Thoracic aorta (tissue), 2 donors: Measurements from ENCODE around the gene ANAPC2. TPM values are rescaled to one million over a fixed set of nuclear protein-coding genes. Genes with fewer than 3 reads are reported as not detected.

Experiments
- ATAC-seq: fragments of 150-250 bp; one replicate; pipeline ENCODE4 v1.8.0; 2017; ENCODE audit warnings: low read depth; ENCODE audit not compliant: insufficient number of reproducible peaks, low FRiP score
- DNase-seq: peaks from one replicate; pipeline ENCODE4 v3.0.0-alpha.2; 2020; ENCODE audit warnings: low spot score
- H3K27ac ChIP-seq, 2 donors: fragments of 200-600 bp; sonication (generic); 1 replicate in 1 of 2; 2 replicates in 1 of 2; pipeline ENCODE4 v1.5.1; 2016; ENCODE audit warnings: mild to moderate bottlenecking in 2 of 2, moderate library complexity in 2 of 2
- H3K27me3 ChIP-seq: fragments of 200-600 bp; sonication (generic); replicated peaks from 2 replicates; pipeline ENCODE4 v1.6.0; 2016; ENCODE audit warnings: mild to moderate bottlenecking; ENCODE audit not compliant: insufficient read depth
- H3K36me3 ChIP-seq: fragments of 200-600 bp; sonication (generic); one replicate; pipeline ENCODE4 v1.5.1; 2016
- H3K4me1 ChIP-seq, 2 donors: fragments of 200-600 bp; sonication (generic); 1 replicate in 1 of 2; 2 replicates in 1 of 2; pipeline versions ENCODE4 v1.5.1 to v1.6.0; 2016; ENCODE audit warnings: low read depth in 2 of 2, mild to moderate bottlenecking in 1 of 2; ENCODE audit not compliant: control insufficient read depth in 1 of 2
- H3K4me3 ChIP-seq: fragments of 200-600 bp; sonication (generic); 2 replicates; pipeline ENCODE4 v1.5.1; 2016; ENCODE audit warnings: mild to moderate bottlenecking
- H3K9me3 ChIP-seq: fragments of 200-600 bp; sonication (generic); 2 replicates; pipeline ENCODE4 v1.5.1; 2016
- total RNA-seq, 2 donors: library from RNA; depleted of rRNA; stranded (reverse); fragments of >200 nt; gene quantifications; one replicate each; pipeline versions ENCODE4 v1.1.0 to v1.2.3, GENCODE V29; 2016
- TF ChIP-seq, protein P1 (sequence below): fragments of 200-600 bp; sonication (generic); IDR thresholded peaks from one replicate; pipeline ENCODE4 v1.5.1; 2019; ENCODE audit warnings: antibody characterized with exemption

The ANAPC2 gene
- total RNA-seq, 2 donors from 2014 or later: 25.2 to 43.0 TPM

DNA sequence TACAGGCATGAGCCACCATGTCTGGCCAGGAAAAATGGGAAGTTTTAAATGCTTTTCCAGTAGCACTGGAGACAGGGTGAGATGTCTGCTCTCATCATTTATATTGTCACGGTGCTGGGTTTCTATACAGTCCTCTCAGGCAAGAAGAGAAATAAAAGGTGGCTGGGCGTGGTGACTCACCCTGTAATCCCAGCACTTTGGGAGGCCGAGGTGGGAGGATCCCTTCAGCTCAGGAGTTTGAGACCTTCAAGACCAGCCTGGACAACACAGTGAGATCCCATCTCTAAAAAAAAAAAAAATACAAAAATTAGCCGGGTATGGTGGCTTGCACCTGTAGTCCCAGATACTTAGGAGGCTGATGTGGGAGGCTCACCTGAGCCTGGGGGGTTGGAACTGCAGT lies 54.2 kb downstream of the ANAPC2 start:
- H3K27me3 ChIP-seq: peaks cover 16% of the 10 kb centered on the region
- H3K36me3 ChIP-seq: no peaks in the 10 kb centered on the region
- H3K4me3 ChIP-seq: no peak overlapping the region
- no peak for ATAC-seq
- H3K9me3 ChIP-seq: peaks cover 6% of the 10 kb centered on the region
- H3K27ac ChIP-seq: no peak overlapping the region
- DNase-seq: no peak
- TF ChIP-seq, protein P1, sequence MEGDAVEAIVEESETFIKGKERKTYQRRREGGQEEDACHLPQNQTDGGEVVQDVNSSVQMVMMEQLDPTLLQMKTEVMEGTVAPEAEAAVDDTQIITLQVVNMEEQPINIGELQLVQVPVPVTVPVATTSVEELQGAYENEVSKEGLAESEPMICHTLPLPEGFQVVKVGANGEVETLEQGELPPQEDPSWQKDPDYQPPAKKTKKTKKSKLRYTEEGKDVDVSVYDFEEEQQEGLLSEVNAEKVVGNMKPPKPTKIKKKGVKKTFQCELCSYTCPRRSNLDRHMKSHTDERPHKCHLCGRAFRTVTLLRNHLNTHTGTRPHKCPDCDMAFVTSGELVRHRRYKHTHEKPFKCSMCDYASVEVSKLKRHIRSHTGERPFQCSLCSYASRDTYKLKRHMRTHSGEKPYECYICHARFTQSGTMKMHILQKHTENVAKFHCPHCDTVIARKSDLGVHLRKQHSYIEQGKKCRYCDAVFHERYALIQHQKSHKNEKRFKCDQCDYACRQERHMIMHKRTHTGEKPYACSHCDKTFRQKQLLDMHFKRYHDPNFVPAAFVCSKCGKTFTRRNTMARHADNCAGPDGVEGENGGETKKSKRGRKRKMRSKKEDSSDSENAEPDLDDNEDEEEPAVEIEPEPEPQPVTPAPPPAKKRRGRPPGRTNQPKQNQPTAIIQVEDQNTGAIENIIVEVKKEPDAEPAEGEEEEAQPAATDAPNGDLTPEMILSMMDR: no peak
- H3K4me1 ChIP-seq: peaks cover 0 to 12% of the 10 kb centered on the region in 2 donors

DNA sequence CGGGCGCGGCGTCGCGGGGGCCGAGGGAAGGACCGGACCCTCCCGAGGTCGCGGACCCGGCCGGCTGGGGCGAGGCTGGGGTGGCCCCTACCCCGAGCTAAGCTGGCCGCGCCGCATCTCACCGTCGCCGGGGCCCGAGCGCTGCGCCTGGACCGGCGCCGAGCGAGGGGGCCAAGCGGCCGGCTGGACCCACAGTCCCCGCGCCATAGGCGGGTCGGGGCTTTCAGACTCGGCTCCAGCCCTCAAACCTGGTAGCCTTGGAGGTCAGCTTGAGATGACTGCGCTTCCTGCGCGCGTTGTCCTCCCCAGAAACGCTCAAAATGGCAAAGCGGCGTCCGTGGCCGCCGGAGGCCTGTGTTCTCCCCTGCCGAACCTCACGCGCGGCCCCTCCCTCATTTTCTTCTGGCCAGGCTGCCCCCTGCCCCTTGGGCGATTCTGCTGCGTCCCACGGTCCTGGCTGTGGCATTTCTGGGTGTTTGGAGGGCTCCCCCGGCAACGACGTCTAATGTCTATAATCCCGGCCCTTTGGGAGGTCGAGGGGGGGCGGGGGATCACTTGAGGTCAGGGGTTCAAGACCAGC lies 58.1 kb downstream of the ANAPC2 start:
- H3K4me1 ChIP-seq: peaks cover 18 to 33% of the 10 kb centered on the region in 2 donors
- TF ChIP-seq, protein P1: no peak
- H3K4me3 ChIP-seq: peak overlapping the region; percentile 89
- H3K27me3 ChIP-seq: no peaks in the 10 kb centered on the region
- no peak overlapping the region for H3K27ac ChIP-seq
- peaks cover 6% of the 10 kb centered on the region for H3K9me3 ChIP-seq
- ATAC-seq (no peak), DNase-seq (no peak)
- no peaks in the 10 kb centered on the region for H3K36me3 ChIP-seq

GRCh38 chr9:137129456-137130175 lies 58.7 kb downstream of the ANAPC2 start:
- Histone ChIP-seq H3K9me3 (peaks cover 6% of the 10 kb centered on the region), H3K27me3 (no peaks in the 10 kb centered on the region), H3K36me3 (no peaks in the 10 kb centered on the region), H3K4me3 (peak overlapping the region; percentile 89), H3K4me1 (peaks cover 18 to 33% of the 10 kb centered on the region in 2 donors), H3K27ac (peak overlapping the region in 1 of 2 donors; percentile 25)
- peak; percentile 56 for ATAC-seq
- peak; percentile 35 for DNase-seq
- TF ChIP-seq, protein P1: no peak

DNA sequence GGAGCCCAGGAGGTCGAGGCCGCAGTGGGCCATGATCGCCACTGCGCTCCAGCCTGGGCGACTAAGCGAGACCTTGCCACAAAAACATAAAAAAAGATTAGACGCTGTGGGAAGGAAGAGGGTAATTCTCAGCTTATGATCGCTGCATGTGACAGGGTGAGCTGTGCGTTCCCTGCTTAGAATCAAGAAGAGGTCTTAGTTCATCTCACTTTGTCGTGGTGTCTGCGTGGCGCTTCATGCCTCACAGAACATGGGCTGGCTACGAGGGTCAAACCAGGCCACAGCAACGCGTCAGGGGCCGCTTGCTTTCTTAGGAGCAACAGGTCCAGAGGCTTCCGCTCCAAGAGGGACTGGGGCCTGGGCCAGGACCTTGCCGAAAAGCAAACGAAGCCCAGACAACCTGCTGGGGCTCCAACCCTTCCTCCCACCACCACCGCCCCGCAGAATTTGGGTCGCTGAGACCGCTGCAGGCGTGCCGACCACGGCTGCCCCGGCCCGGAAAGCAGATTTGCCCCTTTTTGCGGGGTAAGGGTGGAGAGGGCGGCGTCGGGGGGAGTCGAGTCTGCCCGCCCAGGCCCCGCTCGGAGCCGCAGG lies 59.4 kb downstream of the ANAPC2 start:
- TF ChIP-seq, protein P1: no peak
- Histone ChIP-seq H3K4me1 (peaks cover 18 to 33% of the 10 kb centered on the region in 2 donors), H3K27ac (peak overlapping the region; percentile 6 to 25), H3K9me3 (peaks cover 6% of the 10 kb centered on the region), H3K4me3 (peak overlapping the region; percentile 89), H3K27me3 (no peaks in the 10 kb centered on the region), H3K36me3 (no peaks in the 10 kb centered on the region)
- ATAC-seq: no peak
- no peak for DNase-seq

DNA sequence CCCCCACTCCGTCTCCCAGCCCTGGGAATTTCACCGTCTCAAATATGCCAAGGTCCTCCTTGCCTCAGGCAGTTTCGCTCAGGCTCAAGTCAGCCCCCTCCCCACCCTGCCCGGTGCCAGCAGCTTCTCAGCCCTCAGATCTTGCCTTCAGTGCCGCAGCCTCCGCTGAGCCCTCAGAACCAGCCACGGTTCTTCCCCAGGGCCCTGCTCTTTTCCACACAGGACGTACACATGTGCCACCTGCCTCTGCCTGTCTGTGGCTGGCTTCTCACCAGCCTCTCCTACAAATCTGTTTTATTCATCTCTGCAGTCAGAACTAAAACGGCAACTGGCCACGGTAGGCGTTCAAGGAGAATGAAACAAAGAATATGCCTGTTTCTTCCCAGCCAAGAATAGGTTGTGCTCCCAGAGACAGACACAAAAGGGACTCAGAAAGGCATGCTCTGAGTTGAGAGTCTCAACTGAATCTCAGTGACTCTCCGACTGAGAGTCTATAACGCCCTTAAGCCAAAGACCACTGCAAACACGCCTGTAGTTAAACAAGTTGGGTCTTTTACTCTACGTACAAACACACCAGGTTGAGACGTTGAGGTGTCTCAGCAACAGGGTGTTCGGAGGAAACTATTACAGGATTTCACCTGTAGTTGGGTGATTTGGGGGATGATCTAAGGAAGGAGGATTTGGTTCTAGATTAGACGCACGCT lies 60.0 kb downstream of the ANAPC2 start:
- peaks cover 18 to 33% of the 10 kb centered on the region in 2 donors for H3K4me1 ChIP-seq
- peak overlapping the region in 1 of 2 donors; percentile 47 for H3K27ac ChIP-seq
- TF ChIP-seq, protein P1: no peak
- no peaks in the 10 kb centered on the region for H3K36me3 ChIP-seq
- H3K9me3 ChIP-seq: peaks cover 6% of the 10 kb centered on the region
- DNase-seq (no peak), ATAC-seq (no peak)
- no peaks in the 10 kb centered on the region for H3K27me3 ChIP-seq
- peak overlapping the region; percentile 89 for H3K4me3 ChIP-seq
